Measurements from ENCODE around the gene KCNC3.
"Not testable (repeated sequence)": the region's sequence is repeated elsewhere in the genome, so short reads cannot be mapped to it uniquely, and the experiment has no call there.

Gene KCNC3

DNA sequence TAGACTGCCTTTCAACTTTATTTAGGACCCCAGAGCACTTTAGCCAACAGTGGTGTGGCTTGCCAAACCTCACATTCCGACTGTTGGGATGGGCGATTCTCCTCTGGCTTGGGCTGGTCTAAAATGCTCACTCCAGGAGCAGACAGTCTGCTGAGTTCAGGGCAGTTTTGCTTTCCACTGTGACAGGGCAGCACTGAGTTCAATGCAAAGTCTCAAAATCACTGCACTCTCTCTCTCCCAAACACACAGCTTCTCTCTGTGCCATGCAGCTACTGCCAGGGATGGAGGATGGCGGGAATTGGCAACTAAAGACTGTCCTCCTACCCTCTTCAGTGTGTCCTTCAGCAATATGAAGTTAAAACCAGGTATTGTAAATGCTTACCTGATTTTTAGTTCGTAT is 23.1 kb upstream of the KCNC3 start:
- no peak for DNase-seq (ENCODE audit: low read depth)
- TF ChIP-seq CTCF (IDR thresholded peaks at IDR 0.05; ENCODE audit: low read length, missing control alignments) = no peak
- no peak overlapping the region for H3K4me3 ChIP-seq (replicated peaks; ENCODE audit: low read depth, low read length)

DNA sequence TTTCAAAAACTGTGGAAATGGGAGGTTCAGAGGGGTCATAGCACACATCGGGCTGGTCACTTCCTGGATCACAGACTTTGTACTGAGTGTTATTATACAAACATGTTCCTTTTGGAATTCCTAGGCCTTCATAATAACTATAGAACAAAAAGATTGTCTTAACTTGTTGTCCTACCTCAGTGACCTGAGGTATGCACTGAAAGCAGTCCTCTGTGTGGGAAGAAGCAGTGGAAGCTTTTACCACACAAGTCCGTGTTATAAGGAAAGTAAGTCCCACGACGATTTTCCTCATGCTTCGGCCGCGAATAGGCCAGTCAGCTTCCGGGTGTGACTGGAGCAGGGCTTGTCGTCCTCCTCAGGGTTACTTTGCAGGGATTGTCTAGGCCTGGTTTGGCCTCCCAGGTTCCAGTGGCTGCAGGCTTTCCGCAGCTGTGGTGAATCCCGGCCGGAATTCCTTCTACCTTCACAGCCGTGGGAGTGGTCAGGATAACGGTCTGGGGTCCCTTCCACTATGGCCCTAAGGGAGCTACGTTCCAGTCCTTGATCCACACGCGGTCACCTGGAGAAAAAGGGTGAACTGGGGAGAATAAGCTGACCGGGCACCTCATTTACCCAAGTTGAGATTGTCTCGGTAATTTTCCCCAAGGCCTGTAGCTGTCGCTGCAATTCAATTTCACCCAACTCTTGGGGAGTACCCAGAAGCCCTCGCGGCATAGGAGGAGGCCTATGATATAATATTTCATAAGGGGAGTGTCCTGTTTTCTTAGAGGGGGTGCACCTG is 20.3 kb upstream of the KCNC3 start:
- no peak for DNase-seq (ENCODE audit: low read depth)
- no peak overlapping the region for H3K4me3 ChIP-seq (replicated peaks; ENCODE audit: low read depth, low read length)
- no peak for TF ChIP-seq CTCF (IDR thresholded peaks at IDR 0.05; ENCODE audit: low read length, missing control alignments)

DNA sequence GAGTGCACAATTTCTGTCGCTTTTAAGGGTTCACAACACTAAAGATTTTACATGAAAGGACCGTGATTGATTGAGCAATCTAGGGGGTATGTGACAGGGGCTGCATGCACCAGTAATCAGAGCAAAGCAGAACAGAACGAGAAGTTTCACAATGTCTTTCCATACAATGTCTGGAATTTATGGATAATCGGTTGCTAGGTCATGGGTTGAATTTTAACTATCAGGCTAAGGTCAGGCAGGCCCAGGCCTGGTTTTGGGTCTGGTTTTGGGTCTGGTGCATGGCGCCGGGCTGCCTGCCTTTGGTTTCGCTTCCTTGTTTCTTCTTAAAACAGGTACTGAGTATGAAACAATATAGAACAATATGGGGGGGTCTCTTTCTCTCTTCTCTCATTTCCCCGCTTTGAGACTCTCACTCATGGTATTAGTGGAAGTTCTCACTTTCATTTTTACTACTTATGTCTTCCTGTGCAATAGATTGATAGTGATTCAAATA is 18.0 kb upstream of the KCNC3 start:
- H3K4me3 ChIP-seq (replicated peaks; ENCODE audit: low read depth, low read length); DNase-seq (ENCODE audit: low read depth): not testable (repeated sequence)

- TF ChIP-seq CTCF (IDR thresholded peaks at IDR 0.05; ENCODE audit: low read length, missing control alignments) = no peak
- no peak overlapping the region for H3K4me3 ChIP-seq (replicated peaks; ENCODE audit: low read depth, low read length)
- DNase-seq (ENCODE audit: low read depth) = no peak
These were observed 15.6 kb upstream of the KCNC3 start for GRCh38 chr19:50344661-50345318.

- no peak overlapping the region for H3K4me3 ChIP-seq (replicated peaks; ENCODE audit: low read depth, low read length)
- DNase-seq (ENCODE audit: low read depth) = no peak
- no peak for TF ChIP-seq CTCF (IDR thresholded peaks at IDR 0.05; ENCODE audit: low read length, missing control alignments)
These were observed 12.0 kb upstream of the KCNC3 start for GRCh38 chr19:50341091-50341564.

- no peak for DNase-seq (ENCODE audit: low read depth)
- TF ChIP-seq CTCF (IDR thresholded peaks at IDR 0.05; ENCODE audit: low read length, missing control alignments) = no peak
- no peak overlapping the region for H3K4me3 ChIP-seq (replicated peaks; ENCODE audit: low read depth, low read length)
These were observed 11.2 kb upstream of the KCNC3 start for GRCh38 chr19:50340331-50340730.

DNA sequence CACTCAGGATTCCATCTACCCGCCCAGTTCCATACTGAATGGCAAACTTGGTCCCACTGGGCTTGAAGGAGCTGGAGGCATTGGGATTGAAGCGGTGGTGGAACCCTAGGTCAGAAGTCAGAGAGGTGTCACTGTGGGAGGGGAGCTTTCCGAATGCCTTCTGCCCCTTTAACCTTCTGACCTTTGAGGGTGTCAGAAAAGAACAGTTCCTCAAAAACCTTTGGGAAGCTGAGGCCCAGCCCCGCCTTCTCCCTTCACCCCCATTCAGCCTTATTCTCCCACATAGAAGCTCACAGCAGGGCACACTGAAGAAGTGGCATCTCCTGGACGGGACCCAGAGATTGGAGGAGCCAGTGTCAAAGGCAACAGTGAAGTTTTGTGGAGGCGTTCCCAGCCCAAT is 7.9 kb upstream of the KCNC3 start:
- not testable (repeated sequence) for H3K4me3 ChIP-seq (replicated peaks; ENCODE audit: low read depth, low read length); DNase-seq (ENCODE audit: low read depth)
